IPS-18c (cell line): ENCODE results near the gene CLBA1.

Experiments
- H3K4me3 ChIP-seq: 2 replicates; pipeline ENCODE4 v1.7.0; 2013; ENCODE audit warnings: low read depth, mild to moderate bottlenecking, low read length, moderate library complexity; ENCODE audit not compliant: insufficient read depth
- H3K9me3 ChIP-seq: one replicate; pipeline ENCODE4 v1.6.1; 2013; ENCODE audit warnings: mild to moderate bottlenecking, low read length, moderate library complexity; ENCODE audit not compliant: control insufficient read depth, insufficient read depth

Gene CLBA1

GRCh38 chr14:105010106-105010505, 24.5 kb downstream of the CLBA1 start:
- no peaks in the 10 kb centered on the region for H3K9me3 ChIP-seq

DNA sequence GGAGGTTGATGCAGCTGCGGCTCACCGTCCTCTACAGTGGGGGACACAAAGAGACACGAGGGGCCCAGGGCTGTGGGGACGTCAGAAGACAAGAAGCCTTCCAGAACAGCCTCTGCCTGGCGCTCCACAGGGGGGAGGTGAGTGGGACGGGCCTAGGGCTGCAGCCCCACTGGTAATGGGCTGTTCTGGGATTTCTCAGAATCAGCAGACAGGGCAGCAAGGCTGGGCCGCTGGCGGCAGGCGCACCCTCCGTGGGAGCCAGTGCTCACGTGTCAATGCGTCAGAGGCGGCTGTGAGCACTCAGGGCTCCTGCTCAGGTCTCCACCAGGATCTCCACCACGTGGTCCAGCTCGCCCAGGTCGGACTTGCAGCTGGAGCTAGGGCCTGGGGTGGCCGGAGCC, 25.3 kb downstream of the CLBA1 start:
- Histone ChIP-seq H3K9me3 (no peaks in the 10 kb centered on the region), H3K4me3 (no peak overlapping the region)

More at GRCh38 chr14:105010106-105010505, 24.5 kb downstream of the CLBA1 start:
- H3K4me3 ChIP-seq: no peak overlapping the region

GRCh38 chr14:105011312-105011990, 25.9 kb downstream of the CLBA1 start:
- H3K9me3 ChIP-seq: no peaks in the 10 kb centered on the region
- no peak overlapping the region for H3K4me3 ChIP-seq

DNA sequence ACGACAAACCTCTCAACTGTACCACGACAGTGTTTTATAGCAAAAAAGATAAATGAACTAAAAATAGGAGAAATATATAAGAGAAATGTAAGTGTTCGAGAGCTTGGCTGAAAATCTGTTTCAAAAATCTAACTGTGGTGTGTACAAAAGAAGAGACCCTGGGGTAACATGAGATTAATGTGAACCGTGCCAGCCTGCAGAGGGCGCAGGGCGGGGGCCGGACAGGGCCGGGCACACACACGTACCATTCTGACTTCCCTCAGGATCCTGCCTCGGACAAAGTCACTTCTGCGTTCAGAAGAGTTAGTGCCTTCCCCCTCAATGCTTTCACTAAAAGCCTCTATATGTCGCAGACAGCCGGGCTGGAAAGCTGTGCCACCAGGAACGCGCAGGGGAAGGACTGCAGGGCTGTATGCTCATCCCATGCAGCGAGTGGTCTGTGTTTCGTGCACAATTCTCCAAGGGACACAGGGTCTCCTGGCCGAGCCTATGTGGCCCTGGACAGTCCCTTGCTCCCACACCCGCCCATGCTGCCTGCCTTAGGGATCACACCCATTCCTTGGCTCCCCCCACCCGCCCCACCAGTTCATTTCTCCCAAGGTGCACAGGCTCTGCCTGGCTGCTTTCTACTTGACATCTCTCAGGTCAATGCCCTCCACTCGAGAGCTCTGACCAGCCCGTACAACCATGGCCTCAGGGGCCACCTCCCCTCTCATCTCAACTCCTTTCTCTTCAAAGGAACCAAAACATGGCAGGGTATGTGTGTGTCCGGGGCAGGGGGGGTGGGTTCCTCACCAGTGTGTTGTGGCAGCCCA, 26.8 kb downstream of the CLBA1 start:
- Histone ChIP-seq H3K4me3 (no peak overlapping the region), H3K9me3 (no peaks in the 10 kb centered on the region)

- H3K9me3 ChIP-seq: no peaks in the 10 kb centered on the region
- H3K4me3 ChIP-seq: no peak overlapping the region
Observed at GRCh38 chr14:105013150-105013785, 27.7 kb downstream of the CLBA1 start.

GRCh38 chr14:105014032-105014431, 28.4 kb downstream of the CLBA1 start:
- H3K4me3 ChIP-seq: no peak overlapping the region
- no peaks in the 10 kb centered on the region for H3K9me3 ChIP-seq

DNA sequence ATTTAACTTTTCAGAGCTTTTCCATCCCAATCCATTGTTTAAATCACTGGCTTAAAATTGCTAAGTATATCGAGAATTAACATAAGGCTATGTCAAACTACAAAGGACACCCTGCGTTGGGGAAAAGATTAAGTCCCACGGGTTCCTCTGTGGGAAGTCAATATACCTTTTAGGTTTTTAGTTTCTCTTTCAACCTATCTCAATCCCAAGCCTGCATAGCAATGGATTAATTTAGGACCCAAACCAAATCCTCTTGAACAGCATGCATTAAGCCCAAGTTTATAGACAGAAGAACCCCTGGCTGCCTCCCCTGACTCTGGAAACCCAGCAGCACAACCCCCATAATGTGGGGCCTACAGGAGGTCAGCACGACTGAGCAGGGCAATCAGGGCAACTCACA, 29.0 kb downstream of the CLBA1 start:
- no peak overlapping the region for H3K4me3 ChIP-seq
- H3K9me3 ChIP-seq: no peaks in the 10 kb centered on the region

DNA sequence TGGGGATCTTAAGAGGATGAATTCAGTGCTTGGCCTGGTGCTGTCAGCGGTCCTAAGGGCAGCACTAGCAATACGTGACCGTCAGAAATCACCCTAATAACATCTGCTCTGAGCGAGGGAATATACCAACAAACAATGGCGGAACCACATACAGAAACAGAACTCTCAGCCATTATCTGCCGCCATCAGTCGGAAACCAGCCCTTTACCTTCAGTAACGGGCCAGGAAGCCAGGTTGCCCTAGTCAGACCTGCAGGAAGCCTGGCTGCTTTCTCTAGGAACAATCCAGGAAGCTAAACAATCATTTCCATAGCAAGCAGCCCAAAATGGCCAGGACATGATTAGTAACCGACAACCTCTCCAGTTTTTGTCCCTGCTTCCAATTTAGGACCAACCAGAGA, 29.7 kb downstream of the CLBA1 start:
- no peak overlapping the region for H3K4me3 ChIP-seq
- no peaks in the 10 kb centered on the region for H3K9me3 ChIP-seq

DNA sequence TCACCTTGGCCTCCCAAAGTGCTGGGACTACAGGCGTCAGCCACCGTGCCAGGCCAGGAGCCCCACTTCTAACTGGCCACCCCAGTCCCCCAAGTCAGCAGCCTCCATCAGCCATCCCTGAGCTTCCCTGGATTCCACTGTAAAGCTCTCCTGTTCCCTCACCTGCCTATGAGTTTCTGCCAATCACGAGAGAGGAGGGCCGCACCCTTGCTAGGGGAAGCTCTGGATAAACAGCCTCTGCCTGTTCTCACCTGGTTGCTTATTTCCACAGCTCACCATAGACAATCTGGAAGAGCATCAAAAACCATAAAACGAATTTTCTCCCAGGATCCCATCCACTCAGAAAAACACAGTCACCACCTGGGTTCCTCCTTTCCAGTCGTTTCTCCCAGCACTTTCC, 30.3 kb downstream of the CLBA1 start:
- Histone ChIP-seq H3K4me3 (no peak overlapping the region), H3K9me3 (no peaks in the 10 kb centered on the region)

- Histone ChIP-seq H3K4me3 (no peak overlapping the region), H3K9me3 (no peaks in the 10 kb centered on the region)
Observed at GRCh38 chr14:105018414-105018813, 32.8 kb downstream of the CLBA1 start.

DNA sequence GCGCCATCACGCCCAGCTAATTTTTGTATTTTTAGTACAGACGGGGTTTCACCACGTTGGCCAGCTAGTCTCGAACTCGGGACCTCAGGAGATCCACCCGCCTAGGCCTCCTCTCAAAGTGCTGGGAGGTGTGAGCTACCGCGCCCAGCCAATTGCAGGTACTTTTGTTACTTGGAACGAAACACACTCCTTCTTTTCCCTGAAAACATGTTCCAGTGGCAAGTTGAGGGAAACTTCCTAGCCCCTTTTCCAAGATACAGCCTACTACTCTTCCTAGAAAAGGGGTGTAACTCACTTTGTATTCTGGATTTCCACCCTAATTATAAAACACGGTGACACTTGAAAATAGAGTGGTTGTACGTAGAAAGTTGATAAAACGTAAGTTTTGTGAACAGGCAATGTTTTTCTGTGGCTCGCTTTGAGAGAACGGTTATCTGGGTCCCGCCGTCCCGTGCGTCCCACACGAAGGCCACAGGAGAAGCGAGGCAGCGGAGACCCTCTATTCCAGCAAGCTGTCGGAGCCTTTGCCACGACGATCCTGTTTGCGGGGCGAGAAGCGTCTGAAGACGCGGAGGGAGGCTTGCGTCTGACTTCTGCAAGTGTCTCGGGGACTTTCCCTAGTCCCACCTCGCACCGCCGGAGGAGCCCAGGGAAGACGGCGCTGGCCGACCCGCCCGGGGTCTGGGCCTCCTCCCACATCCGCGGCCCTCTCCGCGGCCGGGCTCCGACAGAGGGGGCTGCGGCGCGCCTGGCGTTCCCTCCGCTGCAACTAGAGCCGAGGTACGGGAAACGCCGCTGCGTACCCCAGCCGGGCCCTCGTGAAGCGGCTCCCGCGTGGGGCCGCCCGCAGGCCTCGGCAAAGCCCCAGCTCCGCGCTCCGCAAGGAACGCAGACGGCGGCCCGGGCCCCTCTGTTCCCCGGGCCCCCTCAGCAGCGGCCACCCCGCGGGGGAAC, 34.5 kb downstream of the CLBA1 start:
- Histone ChIP-seq H3K4me3 (peak overlapping the region; percentile 93), H3K9me3 (no peaks in the 10 kb centered on the region)

GRCh38 chr14:105020815-105021655, 35.4 kb downstream of the CLBA1 start, which contains the start of gene CDCA4:
CDCA4 (minus strand) TSS chr14:105021083; CDS start chr14:105011929, 9,154 bp downstream.
- peak within 1 kb of the TSS; percentile 93 for H3K4me3 ChIP-seq
- no peaks in the 10 kb centered on the region for H3K9me3 ChIP-seq

DNA sequence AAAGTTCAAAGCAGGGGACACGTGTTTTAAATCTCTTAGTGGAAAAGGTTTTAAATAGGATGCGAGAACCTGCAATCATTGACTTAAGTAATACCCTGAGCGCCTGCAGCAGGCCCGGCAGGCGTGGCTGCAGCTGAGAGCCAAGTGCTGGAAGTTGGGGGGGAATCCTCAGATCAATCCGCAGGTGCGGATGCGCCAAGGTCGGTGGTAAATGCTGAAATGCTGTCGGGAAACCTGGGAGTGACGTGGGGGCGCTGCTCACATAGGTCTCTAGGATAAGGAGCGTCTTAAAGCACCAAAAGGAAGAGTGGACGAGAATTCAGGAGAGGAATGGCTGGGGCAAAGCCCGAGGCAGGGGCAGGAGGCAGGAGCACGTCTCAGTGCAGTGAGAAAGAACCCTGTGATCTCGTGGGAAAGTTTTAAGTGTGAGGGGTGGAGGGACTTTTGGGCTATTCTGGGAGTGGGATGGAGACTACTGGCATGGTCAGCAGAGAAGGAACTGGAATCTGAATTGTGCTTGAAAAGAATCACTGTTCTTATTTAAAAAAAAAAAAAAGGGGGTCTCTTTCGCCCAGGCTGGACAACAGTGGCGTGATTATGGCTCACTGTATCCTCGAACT, 36.2 kb downstream of the CLBA1 start:
- Histone ChIP-seq H3K4me3 (peak overlapping the region; percentile 93), H3K9me3 (no peaks in the 10 kb centered on the region)

DNA sequence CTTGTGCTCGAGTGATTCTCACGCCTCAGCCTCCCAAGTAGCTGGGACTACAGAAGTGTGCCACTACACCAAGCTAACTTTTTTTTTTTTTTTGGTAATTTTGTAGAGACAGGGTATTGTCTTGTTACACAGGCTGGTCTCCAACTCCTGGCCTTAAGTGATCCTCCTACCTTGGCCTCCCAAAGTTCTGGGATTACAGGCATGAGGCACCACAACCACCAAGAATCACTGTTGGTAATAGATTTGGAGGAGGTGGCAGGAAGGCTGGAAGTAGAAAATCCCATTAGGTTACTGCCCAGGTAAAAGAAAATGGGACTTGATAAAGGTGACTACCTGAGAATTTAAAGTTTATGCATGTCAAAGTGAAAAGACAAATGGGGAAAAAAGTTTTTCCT, 36.7 kb downstream of the CLBA1 start:
- no peaks in the 10 kb centered on the region for H3K9me3 ChIP-seq
- peak overlapping the region; percentile 93 for H3K4me3 ChIP-seq

DNA sequence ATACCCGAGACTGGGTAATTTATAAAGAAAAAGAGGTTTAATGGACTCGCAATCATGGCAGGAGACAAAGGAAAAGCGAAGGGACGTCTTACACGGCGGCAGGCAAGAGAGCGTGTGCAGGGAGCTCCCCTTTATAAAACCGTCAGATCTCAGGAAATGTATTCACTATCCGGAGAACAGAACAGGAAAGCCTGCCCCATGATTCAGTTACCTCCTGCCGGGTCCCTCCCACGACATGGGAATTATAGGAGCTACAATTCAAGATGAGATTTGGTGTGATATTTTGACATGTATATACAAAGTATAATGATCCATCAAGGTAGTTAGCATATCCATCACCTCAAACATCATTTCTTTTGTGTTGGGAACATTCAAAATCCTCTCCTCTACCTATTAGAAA, 37.6 kb downstream of the CLBA1 start:
- H3K4me3 ChIP-seq: no peak overlapping the region
- no peaks in the 10 kb centered on the region for H3K9me3 ChIP-seq
